Activated CD4-positive, alpha-beta memory T cell treated with anti-CD3 and anti-CD28 coated beads, Interleukin-2, amount 10 ng/mL, durations not matched to agents 7 days and 5 days (primary cell): Measurements from ENCODE around the gene ZNF648. TPM values are rescaled to one million over a fixed set of nuclear protein-coding genes. Genes with fewer than 3 reads are reported as not detected.
A peak's percentile ranks its signal among the peaks of the same experiment; 100 is the strongest.
"Not testable (repeated sequence)": the region's sequence is repeated elsewhere in the genome, so short reads cannot be mapped to it uniquely, and the experiment has no call there.

Experiments
- CTCF ChIA-PET: fragments of 350-600 bp; sonication (Branson Sonifier 250); formaldehyde crosslinking; loops from one replicate; lab custom pipeline; 2021; ENCODE audit warnings: antibody characterized with exemption, inconsistent platforms; lab: Charles Lee
- POLR2A ChIA-PET: fragments of 350-600 bp; sonication (Branson Sonifier 250); formaldehyde crosslinking; loops from one replicate; lab custom pipeline; 2021; ENCODE audit warnings: antibody characterized with exemption; lab: Charles Lee
- DNase-seq: peaks from one replicate; pipeline ENCODE4 v3.0.0-alpha.2; 2020
- H3K27ac Mint-ChIP-seq: one replicate; pipeline ENCODE4 v1.8.0; 2021; ENCODE audit warnings: mild to moderate bottlenecking, mixed read lengths
- H3K27me3 Mint-ChIP-seq: one replicate; pipeline ENCODE4 v1.8.0; 2021; ENCODE audit warnings: mixed read lengths
- H3K36me3 Mint-ChIP-seq: one replicate; pipeline ENCODE4 v1.8.0; 2021; ENCODE audit warnings: low read depth, mixed read lengths
- H3K4me1 Mint-ChIP-seq: one replicate; pipeline ENCODE4 v1.8.0; 2021; ENCODE audit warnings: mixed read lengths
- H3K4me3 Mint-ChIP-seq: one replicate; pipeline ENCODE4 v1.8.0; 2021; ENCODE audit warnings: mild to moderate bottlenecking, mixed read lengths
- H3K9me3 Mint-ChIP-seq: one replicate; pipeline ENCODE4 v1.8.0; 2021; ENCODE audit warnings: mixed read lengths
- total RNA-seq, 2 experiments: library from RNA; stranded (reverse); gene quantifications; one replicate each; pipeline ENCODE4 v1.2.3, GENCODE V29; 2021

The ZNF648 gene
- total RNA-seq, 2 experiments from 2014 or later = not detected

- H3K4me3 Mint-ChIP-seq, H3K9me3 Mint-ChIP-seq, H3K27me3 Mint-ChIP-seq, H3K27ac Mint-ChIP-seq, H3K36me3 Mint-ChIP-seq, DNase-seq, CTCF ChIA-PET, POLR2A ChIA-PET: not testable (repeated sequence)
- peaks cover 32% of the 10 kb centered on the region for H3K4me1 Mint-ChIP-seq
Observed at GRCh38 chr1:182045481-182045880, 16.0 kb downstream of the ZNF648 start.

GRCh38 chr1:182041615-182042014 is 19.9 kb downstream of the ZNF648 start:
- no peak for DNase-seq
- Mint-ChIP-seq H3K4me1 (peaks cover 22% of the 10 kb centered on the region), H3K27me3 (no peaks in the 10 kb centered on the region), H3K9me3 (peaks cover 15% of the 10 kb centered on the region), H3K4me3 (no peak overlapping the region), H3K36me3 (peaks cover 11% of the 10 kb centered on the region), H3K27ac (no peak overlapping the region)
- ChIA-PET POLR2A (no interaction called here), CTCF (no interaction called here)

DNA sequence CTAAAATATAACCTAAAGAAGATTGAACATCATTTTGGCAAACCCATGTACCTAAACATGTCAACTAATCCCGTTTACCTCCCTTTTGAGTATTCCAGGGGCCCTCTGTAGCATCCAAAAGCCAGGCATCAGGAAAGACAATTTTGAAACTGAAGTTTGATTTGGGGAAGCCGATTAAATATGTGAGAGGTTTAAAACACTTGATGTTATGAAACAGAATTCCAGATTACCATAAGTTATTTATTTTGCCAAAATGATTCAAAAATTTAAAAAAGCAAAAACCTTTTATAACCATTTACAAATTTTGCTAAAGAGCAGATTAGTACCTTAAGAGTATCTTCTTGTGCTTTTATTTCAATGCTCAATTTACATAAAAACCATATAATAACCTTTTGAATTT is 23.3 kb downstream of the ZNF648 start:
- CTCF ChIA-PET = no interaction called here
- peaks cover 4% of the 10 kb centered on the region for H3K36me3 Mint-ChIP-seq

DNA sequence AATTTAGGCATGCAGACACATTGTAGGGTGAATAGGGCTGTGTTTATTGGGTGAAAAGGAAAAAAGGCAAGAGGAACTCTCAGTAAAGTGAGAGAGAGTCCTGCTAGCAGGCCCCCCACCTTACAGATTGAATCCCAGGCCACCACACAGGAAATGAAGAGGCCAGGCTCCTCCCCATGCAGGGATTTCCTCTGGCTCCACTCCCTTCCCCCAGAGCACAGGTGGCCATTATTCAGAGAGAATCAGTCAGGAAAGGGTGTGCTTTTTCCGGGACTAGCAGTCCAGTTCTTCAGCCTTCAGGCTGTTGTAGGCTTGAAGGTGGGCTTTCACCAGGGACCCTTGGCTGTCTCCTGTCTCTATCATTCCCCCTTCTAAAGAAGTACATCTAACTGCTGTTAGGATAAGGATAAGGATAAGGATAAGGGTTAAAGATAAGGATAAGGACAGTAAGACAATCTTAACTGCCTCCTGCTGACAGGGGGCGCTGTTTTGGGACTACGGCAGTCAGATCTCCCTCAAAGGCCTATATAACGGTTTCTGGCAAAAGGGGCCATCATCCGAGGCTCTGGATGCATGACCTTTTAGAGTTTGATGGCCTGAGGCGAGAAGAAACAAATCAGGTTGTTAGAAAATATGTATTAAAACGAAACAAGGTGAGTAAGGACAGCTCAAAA is 26.3 kb downstream of the ZNF648 start:
- ChIA-PET CTCF (interaction anchor here (0.6 to 1.4 kb wide), 2 partner anchors 14 to 19 kb away, joined by 4 to 5 read pairs; no protein-coding TSS in a partner anchor), POLR2A (no interaction called here)
- DNase-seq = no peak
- H3K27me3 Mint-ChIP-seq = peaks cover 5% of the 10 kb centered on the region
- no peak overlapping the region for H3K27ac Mint-ChIP-seq
- peaks cover 18% of the 10 kb centered on the region for H3K4me1 Mint-ChIP-seq
- H3K36me3 Mint-ChIP-seq = peaks cover 4% of the 10 kb centered on the region
- H3K9me3 Mint-ChIP-seq = peaks cover 9% of the 10 kb centered on the region
- no peak overlapping the region for H3K4me3 Mint-ChIP-seq

More for the DNA sequence above, 23.3 kb downstream of the ZNF648 start:
- POLR2A ChIA-PET = no interaction called here
- H3K4me1 Mint-ChIP-seq = peaks cover 16% of the 10 kb centered on the region
- H3K27ac Mint-ChIP-seq = no peak overlapping the region
- H3K4me3 Mint-ChIP-seq = no peak overlapping the region
- no peak for DNase-seq
- peaks cover 2% of the 10 kb centered on the region for H3K27me3 Mint-ChIP-seq
- H3K9me3 Mint-ChIP-seq = peaks cover 9% of the 10 kb centered on the region

GRCh38 chr1:182032251-182032650 is 29.3 kb downstream of the ZNF648 start:
- peaks cover 3% of the 10 kb centered on the region for H3K36me3 Mint-ChIP-seq
- H3K4me3 Mint-ChIP-seq = no peak overlapping the region
- ChIA-PET POLR2A (no interaction called here), CTCF (no interaction called here)
- H3K9me3 Mint-ChIP-seq = peaks cover under 1% of the 10 kb centered on the region
- DNase-seq = no peak
- peaks cover 5% of the 10 kb centered on the region for H3K27me3 Mint-ChIP-seq
- no peak overlapping the region for H3K27ac Mint-ChIP-seq
- peaks cover 24% of the 10 kb centered on the region for H3K4me1 Mint-ChIP-seq

GRCh38 chr1:182029379-182030331 is 31.9 kb downstream of the ZNF648 start:
- peak overlapping the region; percentile 97 for H3K4me3 Mint-ChIP-seq
- ChIA-PET POLR2A (interaction anchor here (0.7 to 1.4 kb wide), 3 partner anchors 9 to 362 kb away, joined by 4 to 5 read pairs (median 4); partner anchors contain the start of gene GLUL), CTCF (interaction anchor here (0.6 to 2.4 kb wide), 10 partner anchors 17 to 367 kb away, joined by 3 to 16 read pairs (median 4); no protein-coding TSS in a partner anchor)
- H3K36me3 Mint-ChIP-seq = peaks cover 3% of the 10 kb centered on the region
- H3K27me3 Mint-ChIP-seq = peaks cover 5% of the 10 kb centered on the region
- DNase-seq = peak; percentile 99
- peaks cover 17% of the 10 kb centered on the region for H3K4me1 Mint-ChIP-seq
- H3K27ac Mint-ChIP-seq = peak overlapping the region; percentile 97
- no peaks in the 10 kb centered on the region for H3K9me3 Mint-ChIP-seq

GRCh38 chr1:182029002-182029378 is 32.5 kb downstream of the ZNF648 start:
- no peak for DNase-seq
- Mint-ChIP-seq H3K27me3 (peaks cover 5% of the 10 kb centered on the region), H3K9me3 (no peaks in the 10 kb centered on the region), H3K4me1 (peaks cover 17% of the 10 kb centered on the region), H3K27ac (peak overlapping the region; percentile 97), H3K4me3 (peak overlapping the region; percentile 97), H3K36me3 (peaks cover 3% of the 10 kb centered on the region)
- POLR2A ChIA-PET = interaction anchor here (1.1 to 1.4 kb wide), 2 partner anchors 8 to 363 kb away, joined by 4 to 5 read pairs; partner anchors contain the start of gene GLUL
- CTCF ChIA-PET = interaction anchor here (0.6 to 2.4 kb wide), 10 partner anchors 18 to 368 kb away, joined by 3 to 16 read pairs (median 4); no protein-coding TSS in a partner anchor

GRCh38 chr1:182015360-182015759 is 46.2 kb downstream of the ZNF648 start:
- CTCF ChIA-PET = no interaction called here
- POLR2A ChIA-PET = no interaction called here
- peaks cover 17% of the 10 kb centered on the region for H3K27me3 Mint-ChIP-seq

GRCh38 chr1:182010800-182011370 is 50.6 kb downstream of the ZNF648 start:
- H3K4me3 Mint-ChIP-seq, H3K9me3 Mint-ChIP-seq, DNase-seq, POLR2A ChIA-PET, CTCF ChIA-PET, H3K27ac Mint-ChIP-seq, H3K27me3 Mint-ChIP-seq, H3K4me1 Mint-ChIP-seq, H3K36me3 Mint-ChIP-seq: not testable (repeated sequence)

More at GRCh38 chr1:182015360-182015759, 46.2 kb downstream of the ZNF648 start:
- no peak for DNase-seq
- Mint-ChIP-seq H3K4me3 (no peak overlapping the region), H3K36me3 (no peaks in the 10 kb centered on the region), H3K4me1 (no peaks in the 10 kb centered on the region), H3K27ac (no peak overlapping the region), H3K9me3 (peaks cover 2% of the 10 kb centered on the region)

- DNase-seq, CTCF ChIA-PET, POLR2A ChIA-PET, H3K27ac Mint-ChIP-seq, H3K4me1 Mint-ChIP-seq, H3K4me3 Mint-ChIP-seq, H3K9me3 Mint-ChIP-seq, H3K36me3 Mint-ChIP-seq, H3K27me3 Mint-ChIP-seq: not testable (repeated sequence)
Observed at GRCh38 chr1:182005398-182005797, 56.1 kb downstream of the ZNF648 start.

DNA sequence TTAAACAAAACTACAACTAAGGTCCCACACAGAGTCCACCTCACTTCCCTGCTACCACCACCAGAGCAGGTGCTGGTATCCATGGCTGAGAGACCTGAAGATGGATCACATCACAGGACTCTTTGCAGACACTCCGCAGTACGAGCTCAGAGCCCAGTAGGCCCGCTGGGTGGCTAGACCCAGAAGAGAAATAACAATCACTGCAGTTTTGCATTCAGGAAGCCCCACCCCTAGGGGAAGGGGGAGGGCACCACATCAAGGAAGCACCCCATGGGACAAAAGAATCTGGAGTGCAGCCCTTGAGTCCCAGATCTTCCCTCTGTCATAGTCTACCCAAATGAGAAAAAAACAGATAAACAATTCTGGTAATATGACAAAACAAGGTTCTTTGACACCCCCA is 56.9 kb downstream of the ZNF648 start:
- Mint-ChIP-seq H3K4me1 (no peaks in the 10 kb centered on the region), H3K27ac (no peak overlapping the region), H3K36me3 (no peaks in the 10 kb centered on the region), H3K9me3 (peaks cover 4% of the 10 kb centered on the region), H3K27me3 (peaks cover 6% of the 10 kb centered on the region), H3K4me3 (no peak overlapping the region)
- ChIA-PET POLR2A (no interaction called here), CTCF (no interaction called here)
- no peak for DNase-seq
